ENCODE results near the gene TOP3B.

The TOP3B gene

DNA sequence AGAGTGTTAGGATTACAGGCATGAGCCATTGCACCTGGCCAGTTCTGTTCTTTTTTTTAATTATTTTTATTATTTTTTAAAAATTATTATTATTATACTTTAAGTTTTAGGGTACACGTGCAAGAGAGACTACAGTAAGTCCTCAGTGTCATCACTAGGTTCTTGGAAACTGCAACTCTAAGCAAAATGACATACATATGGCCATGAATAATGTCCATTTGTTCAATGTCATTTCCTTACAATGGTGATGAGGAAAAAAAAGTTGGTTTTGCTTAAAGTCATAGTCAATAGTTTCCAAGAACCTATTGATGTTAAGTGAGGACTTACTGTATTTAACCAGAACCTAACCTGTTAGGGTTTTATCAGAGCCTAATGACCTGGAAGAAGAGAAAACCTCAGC is 29.4 kb upstream of the TOP3B start:
- no peak for DNase-seq

- DNase-seq: no peak
Measured at GRCh38 chr22:22010358-22010757, 27.8 kb upstream of the TOP3B start.

DNA sequence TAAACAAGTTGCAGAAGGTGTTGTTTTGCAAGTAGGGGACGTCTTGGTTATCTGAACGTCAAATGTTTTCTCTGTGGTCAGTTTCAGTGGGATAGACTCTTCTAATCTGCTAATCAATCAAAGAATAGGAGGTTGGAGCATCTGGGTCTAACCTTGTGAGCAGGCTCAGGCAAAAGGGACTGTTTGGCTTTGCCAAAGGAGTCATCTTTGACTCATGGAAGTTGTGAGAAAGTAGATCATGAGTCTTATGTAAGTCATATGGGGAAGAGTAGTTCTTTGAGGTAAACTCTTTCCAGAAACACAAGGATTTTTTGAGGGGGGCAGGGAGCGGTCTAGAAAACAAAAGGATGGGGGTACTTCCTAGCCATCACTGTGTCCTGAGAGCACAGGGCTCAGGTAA is 27.1 kb upstream of the TOP3B start:
- DNase-seq: no peak

GRCh38 chr22:22006596-22006990 is 24.0 kb upstream of the TOP3B start:
- no peak for DNase-seq

DNA sequence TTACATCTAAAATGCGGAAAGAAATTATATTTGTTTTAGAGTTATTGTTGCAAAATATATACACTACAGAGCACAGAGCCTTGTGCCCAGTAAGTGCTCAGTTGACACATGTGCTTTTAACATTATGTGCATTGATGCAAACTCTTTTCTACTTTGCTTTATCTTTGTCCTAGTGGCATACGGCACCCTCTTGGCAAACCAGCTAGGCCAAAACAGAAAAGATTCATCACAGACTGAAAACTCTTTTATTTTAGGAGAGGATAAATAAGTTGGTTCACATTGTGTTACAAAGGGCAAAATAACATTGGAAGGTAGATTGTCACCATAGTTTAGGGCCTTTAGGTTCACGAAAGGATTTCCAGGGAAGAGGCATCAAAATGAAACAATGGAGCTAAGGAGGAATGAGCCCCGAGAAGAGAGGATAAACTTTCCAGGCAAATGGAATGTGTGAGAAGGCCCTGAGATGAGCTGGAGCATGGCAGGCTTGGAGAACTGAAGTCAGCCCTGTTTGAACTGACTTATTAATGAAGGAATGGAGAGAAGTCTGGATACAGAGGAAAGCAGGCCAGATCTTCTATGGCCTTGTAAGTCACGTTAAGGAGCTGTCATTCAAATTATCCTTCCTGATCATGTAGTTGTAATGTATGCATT is 23.5 kb upstream of the TOP3B start:
- no peak for DNase-seq

- no peak for DNase-seq
Measured at GRCh38 chr22:22003233-22003632, 20.6 kb upstream of the TOP3B start.

GRCh38 chr22:22002526-22003055 is 20.0 kb upstream of the TOP3B start:
- DNase-seq: no peak

DNA sequence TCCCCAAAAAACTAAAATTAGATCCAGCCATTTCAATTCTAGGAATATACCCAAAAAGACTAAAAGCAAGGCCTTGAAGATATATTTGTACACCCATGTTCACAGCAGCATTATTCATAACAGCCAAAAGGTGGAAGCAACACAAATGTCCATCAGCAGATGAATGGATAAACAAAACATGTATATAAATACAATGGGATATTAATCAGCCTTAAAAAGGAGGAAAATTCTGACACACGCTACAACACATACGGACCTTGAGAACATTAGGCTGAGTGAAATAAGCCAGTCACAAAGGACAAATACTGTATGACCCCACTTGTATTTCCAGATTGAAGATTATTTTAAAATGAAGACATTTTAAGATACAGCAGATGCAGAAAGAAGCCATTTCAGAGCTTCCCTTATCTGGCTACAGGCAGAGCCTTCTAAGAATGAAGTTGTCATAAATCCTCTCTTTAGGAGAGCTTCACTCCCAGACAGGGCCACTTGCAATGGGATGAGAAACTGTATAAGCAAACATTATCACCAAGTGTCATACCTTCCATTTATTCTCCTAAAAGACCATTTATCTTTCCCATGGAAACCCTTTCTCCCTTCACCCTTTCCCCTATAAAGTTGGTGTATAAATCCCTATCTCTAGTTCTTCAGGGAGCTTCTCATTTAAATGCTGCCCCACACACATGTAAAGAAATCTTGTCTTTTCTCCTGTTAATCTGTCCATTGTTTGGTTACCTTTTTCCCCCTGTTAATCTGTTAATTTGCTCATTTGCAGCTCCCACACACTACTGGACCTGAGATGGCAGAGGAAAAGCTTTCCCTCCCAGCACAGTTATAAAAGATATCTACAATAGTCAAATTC is 19.3 kb upstream of the TOP3B start:
- DNase-seq: no peak

DNA sequence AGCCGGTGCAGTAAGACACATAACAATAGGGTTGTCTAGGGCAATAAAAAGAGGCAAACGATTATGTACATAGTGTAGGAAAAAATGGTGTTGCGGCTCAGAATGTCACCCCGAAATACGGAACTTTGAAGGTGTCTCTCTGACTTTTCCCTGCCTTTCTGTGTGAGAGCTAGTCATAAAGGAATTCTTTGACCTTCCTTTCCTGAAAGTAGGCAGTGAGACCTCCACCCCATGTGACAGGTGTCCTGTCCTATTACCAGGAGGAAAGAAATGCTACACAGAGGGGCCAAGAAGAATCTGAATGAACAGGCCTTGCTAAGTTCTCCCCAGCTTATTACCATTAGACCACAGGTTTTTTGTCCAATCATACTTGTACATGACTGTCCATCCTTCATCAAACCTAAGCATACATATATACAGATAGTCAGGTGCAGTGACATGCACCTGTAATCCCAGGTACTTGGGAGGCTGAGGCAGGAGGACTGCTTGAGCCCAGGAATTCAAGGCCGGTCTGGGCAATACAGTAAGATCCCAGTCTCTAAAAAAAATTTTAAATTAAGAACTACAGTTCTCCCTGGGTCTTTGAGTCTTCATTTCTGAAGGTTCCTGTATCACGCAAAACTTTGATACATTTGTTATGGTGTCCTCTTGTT is 16.1 kb upstream of the TOP3B start:
- DNase-seq: no peak

DNA sequence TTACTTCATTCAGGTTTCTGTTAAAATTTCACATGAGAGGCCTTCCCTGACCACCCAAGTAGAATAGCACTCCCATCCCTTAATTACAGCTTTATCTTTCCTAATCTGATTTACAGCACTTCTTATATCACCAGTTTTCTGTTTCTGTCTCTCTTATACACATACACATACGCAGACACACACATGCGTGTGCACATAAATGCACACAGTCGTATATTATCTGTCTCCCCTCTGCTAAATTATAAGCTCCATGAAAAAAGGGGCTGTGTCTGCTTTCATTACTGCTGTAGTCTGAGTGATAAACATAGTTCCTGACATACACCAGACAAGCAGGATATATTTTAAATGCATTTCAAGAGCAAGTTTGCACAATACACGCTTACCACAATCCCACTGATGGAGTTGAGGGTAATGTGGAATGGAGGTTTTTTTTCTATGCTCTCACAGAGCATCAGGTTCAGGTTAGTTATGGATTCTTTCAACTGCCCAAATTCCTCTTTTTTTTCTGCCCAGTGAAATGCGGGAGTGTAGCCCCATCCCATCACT is 13.7 kb upstream of the TOP3B start:
- no peak for DNase-seq

DNA sequence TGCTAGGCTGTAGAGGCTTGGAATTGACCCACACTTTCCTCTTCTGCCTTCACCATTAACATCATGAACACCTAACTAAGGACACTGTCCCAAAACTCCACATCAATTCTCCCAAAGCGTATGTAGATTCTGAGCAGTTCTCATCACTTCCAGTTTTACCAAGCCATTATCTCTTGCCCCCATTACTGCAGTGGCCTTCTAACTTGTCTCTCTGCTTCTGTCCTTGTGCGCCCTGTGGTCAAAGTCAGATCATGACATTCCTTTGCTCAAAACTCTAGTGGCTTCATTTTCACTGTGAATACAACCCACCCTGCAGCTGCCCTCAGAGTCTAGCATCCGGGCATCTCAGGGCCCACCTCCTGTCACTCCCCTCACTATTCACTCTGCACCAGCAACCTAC is 13.1 kb upstream of the TOP3B start:
- DNase-seq: no peak

DNA sequence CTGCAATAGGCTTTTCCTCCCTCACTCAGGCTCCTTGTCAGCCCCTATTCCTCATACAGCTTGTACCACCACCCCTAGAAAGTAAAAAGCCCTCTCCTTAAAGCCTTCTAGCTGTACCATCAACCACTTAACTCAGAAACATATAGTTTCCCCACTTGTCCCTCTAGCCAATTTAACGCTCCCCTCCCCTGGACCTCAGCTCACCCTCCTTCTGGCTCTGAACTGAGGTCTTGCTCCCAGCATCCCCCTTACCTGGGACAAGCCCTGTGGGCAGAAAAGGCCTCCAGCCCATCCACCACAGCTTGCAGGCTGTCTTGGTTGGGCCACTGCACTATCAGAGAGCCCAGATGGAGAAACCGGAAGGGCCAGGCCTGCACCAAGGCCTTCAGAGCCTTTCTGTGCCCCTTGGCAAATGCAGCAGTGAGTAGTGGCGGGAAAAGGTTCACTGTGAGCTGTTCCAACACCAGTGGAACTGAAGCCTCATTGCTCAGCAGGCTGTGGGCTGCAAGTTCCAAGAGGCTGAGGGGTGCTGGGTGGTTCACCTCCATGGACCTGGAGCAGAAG is 12.4 kb upstream of the TOP3B start:
- no peak for DNase-seq

- DNase-seq: no peak
Measured at GRCh38 chr22:21992593-21993237, 10.1 kb upstream of the TOP3B start.

DNA sequence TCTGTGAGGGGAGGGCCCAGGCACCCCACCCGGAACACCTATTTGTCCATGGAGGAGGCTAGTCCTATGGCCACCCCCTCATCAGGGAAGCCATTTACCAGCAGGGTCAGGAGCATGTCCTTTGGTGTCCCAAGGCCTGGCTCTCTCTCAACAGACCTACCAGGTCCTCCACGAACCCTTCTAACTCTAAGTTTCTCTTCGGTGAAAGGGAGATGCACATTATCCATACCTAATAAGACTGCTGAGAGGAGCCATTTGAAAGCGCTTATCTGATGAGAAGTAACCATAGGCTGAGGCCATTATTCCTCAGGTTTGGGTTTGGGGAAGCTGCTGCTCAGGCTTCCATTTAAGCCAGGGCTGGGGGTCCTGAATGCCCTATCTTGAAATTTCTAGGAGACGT is 9.2 kb upstream of the TOP3B start:
- DNase-seq: no peak

GRCh38 chr22:21991304-21991596 is 8.7 kb upstream of the TOP3B start:
- no peak for DNase-seq

DNA sequence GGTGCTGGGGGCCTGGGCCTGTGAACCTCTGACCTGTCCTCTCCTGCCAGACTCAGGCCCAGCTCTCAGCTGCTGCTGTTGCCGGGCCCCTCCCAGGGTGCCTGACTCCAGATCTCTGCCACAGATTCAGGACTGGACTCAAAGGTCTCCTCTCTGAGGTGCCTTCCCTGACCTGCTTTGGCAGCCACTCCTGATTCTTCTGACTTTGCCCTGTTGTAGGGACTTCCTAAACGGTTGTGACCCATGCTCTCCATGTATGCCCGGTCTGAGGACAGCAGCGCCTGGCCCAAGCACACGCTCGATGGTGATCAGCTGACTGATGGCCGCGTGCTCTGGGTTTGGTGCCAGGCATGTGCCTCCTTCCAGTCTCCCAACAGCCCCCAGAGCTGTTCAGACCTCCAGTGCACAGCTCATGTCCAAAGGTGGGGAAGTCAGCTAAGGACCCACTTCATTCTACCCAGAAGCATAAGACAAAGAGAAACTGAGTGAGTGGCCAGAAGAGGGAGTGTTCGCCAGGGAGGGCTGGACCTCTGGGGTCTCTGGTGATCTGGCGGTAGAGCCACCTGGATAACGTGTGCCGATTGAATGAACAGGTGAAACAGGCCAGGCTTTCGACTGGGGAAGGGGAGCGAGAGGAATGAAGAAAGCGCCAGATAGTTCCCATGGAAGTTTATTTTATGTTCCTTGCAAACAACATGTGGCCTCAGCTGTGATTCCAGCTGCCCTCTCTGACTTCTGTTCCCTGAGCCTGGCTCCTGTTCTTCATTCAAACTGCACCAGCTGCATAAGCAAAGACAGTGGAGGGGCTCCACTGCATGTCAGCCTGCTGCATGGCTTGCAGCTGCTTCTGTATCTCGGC is 8.1 kb upstream of the TOP3B start:
- no peak for DNase-seq

GRCh38 chr22:21989049-21989448 is 6.5 kb upstream of the TOP3B start:
- DNase-seq: no peak

DNA sequence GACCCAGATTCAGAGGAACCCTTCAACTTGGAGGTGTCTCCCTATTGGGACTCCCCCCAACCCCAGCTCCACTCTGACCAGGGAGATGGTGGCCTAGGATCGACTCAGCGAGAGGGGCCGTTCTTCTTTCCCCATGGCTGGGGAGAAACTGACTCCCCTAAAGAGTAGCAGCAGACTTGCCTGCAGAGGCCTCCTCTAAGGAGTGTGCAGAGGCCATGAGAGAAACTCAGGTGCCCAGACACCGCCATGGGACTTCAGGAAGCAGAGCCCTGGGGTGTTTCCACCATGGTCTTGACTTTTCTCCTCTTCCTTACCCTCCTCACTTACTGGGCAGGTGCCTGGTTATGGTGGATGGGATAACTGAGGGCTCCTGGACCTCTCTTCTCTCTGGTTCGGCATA is 2.6 kb upstream of the TOP3B start:
- no peak for DNase-seq

DNA sequence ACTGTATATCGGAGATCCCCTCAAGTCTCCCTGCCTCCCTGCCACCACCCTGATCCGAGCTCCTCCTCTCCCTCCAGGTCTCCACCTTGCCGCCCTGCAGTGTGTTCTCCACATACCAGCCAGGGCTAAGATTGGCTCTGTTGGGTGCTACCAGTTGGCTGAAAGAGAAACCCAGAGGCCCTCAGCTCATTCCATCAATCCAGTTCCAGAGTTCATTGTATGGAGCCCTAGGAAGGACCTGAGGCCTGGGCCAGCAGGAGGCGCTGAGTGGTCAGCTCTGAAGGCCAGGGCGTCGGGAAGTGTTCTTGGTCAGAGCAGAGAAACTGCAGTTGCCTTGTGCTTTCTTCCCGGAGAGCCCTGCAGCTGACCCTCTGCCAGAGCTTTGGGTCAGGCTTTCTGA is 2.2 kb upstream of the TOP3B start:
- no peak for DNase-seq

DNA sequence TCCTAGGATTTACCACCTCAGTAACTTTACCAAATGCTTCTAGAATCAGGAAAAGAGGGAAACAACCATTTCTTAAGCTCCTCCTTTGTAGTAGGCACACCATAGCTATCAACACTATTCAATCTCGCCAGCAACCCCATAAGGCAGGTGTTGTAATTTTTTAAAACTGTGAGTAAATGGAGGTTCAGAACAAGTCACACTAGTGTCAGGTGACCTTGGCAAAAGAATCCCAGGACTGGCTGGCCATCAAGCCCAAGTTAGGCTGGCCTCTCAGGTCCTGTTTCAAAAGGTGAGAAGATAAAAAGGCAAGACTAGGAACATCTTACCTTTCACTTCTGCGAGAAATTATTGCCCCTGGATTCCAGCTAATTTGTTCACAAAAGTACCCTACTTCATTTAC is 713 bp downstream of the TOP3B start:
- no peak for DNase-seq

DNA sequence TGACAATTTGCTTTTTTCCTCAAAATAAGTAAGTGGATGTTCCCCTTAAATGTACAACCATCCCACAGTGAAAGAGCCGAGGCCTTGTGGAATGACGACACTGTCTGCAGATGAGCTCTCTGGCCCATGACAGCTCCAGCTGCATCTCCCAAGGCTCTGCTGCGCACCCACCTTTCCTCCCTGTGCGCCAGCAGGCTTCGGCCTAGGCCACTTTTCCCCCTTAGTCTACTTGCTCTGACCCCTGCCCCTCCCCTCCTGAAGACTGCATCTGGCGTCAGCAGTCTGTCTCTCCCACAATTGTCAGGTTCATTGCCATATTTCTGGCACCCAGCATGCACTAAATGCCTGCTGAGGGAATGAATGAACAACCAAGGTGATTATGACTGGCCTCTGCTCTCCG is 2.0 kb downstream of the TOP3B start:
- no peak for DNase-seq
